Testis (tissue), 3 donors: ENCODE measurements around the gene DYRK1A. TPM values are rescaled to one million over a fixed set of nuclear protein-coding genes. Genes with fewer than 3 reads are reported as not detected.

Experiments
- DNase-seq: peaks from one replicate; pipeline ENCODE4 v3.0.0-alpha.2; 2019
- H3K27ac ChIP-seq, 2 donors: fragments of 200-600 bp; sonication (generic); one replicate each; pipeline ENCODE4 v1.5.1; 2019
- H3K27me3 ChIP-seq: fragments of 200-600 bp; sonication (generic); one replicate; pipeline ENCODE4 v1.5.1; 2019
- H3K36me3 ChIP-seq: fragments of 200-600 bp; sonication (generic); one replicate; pipeline ENCODE4 v1.5.1; 2017; ENCODE audit warnings: low read depth; ENCODE audit errors: missing control alignments
- H3K4me1 ChIP-seq: fragments of 200-600 bp; sonication (generic); one replicate; pipeline ENCODE4 v1.5.1; 2019
- H3K4me3 ChIP-seq, 2 donors: fragments of 200-600 bp; sonication (generic); one replicate each; pipeline ENCODE4 v1.5.1; 2017 to 2019
- H3K9me3 ChIP-seq: fragments of 200-600 bp; sonication (generic); one replicate; pipeline ENCODE4 v1.5.1; 2017
- POLR2A ChIP-seq: fragments of 450-650 bp; IDR thresholded peaks from one replicate; pipeline ENCODE4 v1.6.1; 2017; ENCODE audit warnings: antibody characterized with exemption, mild to moderate bottlenecking, moderate library complexity
- WGBS, 2 donors: methylation state at CpG; one replicate each; pipeline ENCODE4 v1.1.5; 2018; 5-methylcytosine and 5-hydroxymethylcytosine counted together
- intact Hi-C: fragments of 100-400 bp; cut with DNase I; formaldehyde crosslinking; loops from one replicate; pipeline ENCODE4 v1.15.1; 2023; ENCODE audit warnings: low total_unique reads
- polyA plus RNA-seq: library from polyadenylated mRNA; stranded (reverse); fragments of 350-450 nt; fragmentation: Illumina TruSeq; extraction: RNeasy Lipid Tissue Mini Kit (QIAGEN cat#74804); gene quantifications from one replicate; pipeline ENCODE4 v1.2.3, GENCODE V29; 2014; ENCODE audit warnings: low read depth, low replicate concordance; ENCODE audit not compliant: insufficient read depth
- total RNA-seq, 2 donors: library from RNA; depleted of rRNA; stranded (reverse); fragments of >200 nt; gene quantifications; one replicate each; pipeline ENCODE4 v1.2.3, GENCODE V29; 2016
- TF ChIP-seq, protein P1 (sequence below), 3 experiments: fragments of 450-650 bp in 2 of 3; fragments of 200-600 bp in 1 of 3; sonication (generic) in 1 of 3; IDR thresholded peaks; one replicate each; pipeline ENCODE4 v1.5.1; 2016 to 2019; ENCODE audit warnings: antibody characterized with exemption in 3 of 3, mild to moderate bottlenecking in 2 of 3, moderate library complexity in 1 of 3

The DYRK1A gene
- total and polyA plus RNA-seq, 3 donors from 2014 or later: 68.6 to 166 (median 141) TPM

DNA sequence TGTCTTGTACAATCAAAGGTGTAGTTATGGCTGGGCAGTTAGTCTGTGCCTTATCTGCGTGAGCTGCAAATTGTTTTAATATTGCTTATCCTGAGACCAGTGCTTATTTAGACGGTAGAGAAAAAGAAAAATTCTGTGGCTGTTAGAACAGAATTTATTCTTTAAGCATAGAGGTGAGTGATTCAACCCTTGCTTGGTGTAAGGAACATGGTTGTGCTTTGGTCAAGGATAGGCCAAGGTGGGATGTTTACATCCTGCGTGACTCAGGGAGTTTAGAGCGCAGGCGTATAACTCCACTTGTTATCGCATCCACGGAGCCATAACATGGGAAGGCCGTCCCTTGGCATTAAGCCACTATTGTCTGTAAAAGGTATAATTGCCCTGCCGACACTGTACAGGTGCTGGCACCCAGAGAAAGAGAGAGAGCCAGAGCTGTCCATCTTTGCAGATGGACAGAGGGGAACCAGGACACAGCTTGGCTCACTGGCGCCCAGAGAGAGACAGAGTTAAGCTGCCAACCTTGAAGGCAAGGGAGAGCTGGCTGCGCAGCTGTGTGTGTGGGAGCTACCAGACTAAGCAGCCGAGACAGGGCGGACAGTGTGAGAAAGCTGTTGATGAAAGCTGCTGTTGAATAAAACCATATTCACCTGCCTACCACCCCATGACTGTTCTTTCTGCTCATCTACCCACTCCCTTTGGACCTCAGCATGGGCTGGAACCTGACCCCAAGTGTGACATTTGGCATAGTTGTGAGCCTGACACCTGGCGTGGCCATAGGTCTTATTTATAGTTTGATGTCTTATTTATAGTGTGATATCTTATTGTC is 200.4 kb downstream of the DYRK1A start:
- intact Hi-C loops: no loop called here
- TF ChIP-seq, protein P1, sequence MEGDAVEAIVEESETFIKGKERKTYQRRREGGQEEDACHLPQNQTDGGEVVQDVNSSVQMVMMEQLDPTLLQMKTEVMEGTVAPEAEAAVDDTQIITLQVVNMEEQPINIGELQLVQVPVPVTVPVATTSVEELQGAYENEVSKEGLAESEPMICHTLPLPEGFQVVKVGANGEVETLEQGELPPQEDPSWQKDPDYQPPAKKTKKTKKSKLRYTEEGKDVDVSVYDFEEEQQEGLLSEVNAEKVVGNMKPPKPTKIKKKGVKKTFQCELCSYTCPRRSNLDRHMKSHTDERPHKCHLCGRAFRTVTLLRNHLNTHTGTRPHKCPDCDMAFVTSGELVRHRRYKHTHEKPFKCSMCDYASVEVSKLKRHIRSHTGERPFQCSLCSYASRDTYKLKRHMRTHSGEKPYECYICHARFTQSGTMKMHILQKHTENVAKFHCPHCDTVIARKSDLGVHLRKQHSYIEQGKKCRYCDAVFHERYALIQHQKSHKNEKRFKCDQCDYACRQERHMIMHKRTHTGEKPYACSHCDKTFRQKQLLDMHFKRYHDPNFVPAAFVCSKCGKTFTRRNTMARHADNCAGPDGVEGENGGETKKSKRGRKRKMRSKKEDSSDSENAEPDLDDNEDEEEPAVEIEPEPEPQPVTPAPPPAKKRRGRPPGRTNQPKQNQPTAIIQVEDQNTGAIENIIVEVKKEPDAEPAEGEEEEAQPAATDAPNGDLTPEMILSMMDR (IDR thresholded peaks at IDR 0.05): no peak
- no peak for TF ChIP-seq POLR2A
- Histone ChIP-seq H3K9me3 (no peaks in the 10 kb centered on the region), H3K4me3 (no peak overlapping the region), H3K4me1 (peaks cover 23% of the 10 kb centered on the region), H3K36me3 (no peaks in the 10 kb centered on the region), H3K27ac (no peak overlapping the region), H3K27me3 (no peaks in the 10 kb centered on the region)
- peak; percentile 80 for DNase-seq
- WGBS, 2 donors: 57 to 67% methylated on average over 14 of the region's 14 CpGs

GRCh38 chr21:37568415-37568814 is 201.8 kb downstream of the DYRK1A start:
- intact Hi-C loops: no loop called here
- H3K4me3 ChIP-seq: no peak overlapping the region
- no peak overlapping the region for H3K27ac ChIP-seq
- H3K36me3 ChIP-seq: no peaks in the 10 kb centered on the region
- TF ChIP-seq, protein P1 (IDR thresholded peaks at IDR 0.05): no peak
- TF ChIP-seq POLR2A: no peak
- H3K9me3 ChIP-seq: no peaks in the 10 kb centered on the region
- 82 to 88% methylated on average over 6 of the region's 6 CpGs for WGBS, 2 donors
- no peaks in the 10 kb centered on the region for H3K27me3 ChIP-seq
- peaks cover 23% of the 10 kb centered on the region for H3K4me1 ChIP-seq
- DNase-seq: no peak

GRCh38 chr21:37568916-37569315 is 202.3 kb downstream of the DYRK1A start:
- no peaks in the 10 kb centered on the region for H3K27me3 ChIP-seq
- TF ChIP-seq, protein P1 (IDR thresholded peaks at IDR 0.05): no peak
- no peak for TF ChIP-seq POLR2A
- no peak overlapping the region for H3K27ac ChIP-seq
- WGBS, 2 donors: 80 to 83% methylated on average over 5 of the region's 5 CpGs
- no peak overlapping the region for H3K4me3 ChIP-seq
- peaks cover 23% of the 10 kb centered on the region for H3K4me1 ChIP-seq
- intact Hi-C loops: no loop called here
- H3K9me3 ChIP-seq: no peaks in the 10 kb centered on the region
- H3K36me3 ChIP-seq: no peaks in the 10 kb centered on the region
- DNase-seq: no peak

- Histone ChIP-seq H3K27me3 (no peaks in the 10 kb centered on the region), H3K9me3 (no peaks in the 10 kb centered on the region), H3K36me3 (no peaks in the 10 kb centered on the region), H3K4me3 (no peak overlapping the region), H3K27ac (no peak overlapping the region), H3K4me1 (peaks cover under 1% of the 10 kb centered on the region)
- WGBS, 2 donors: 81 to 87% methylated on average over 6 of the region's 6 CpGs
- DNase-seq: no peak
- intact Hi-C loops: no loop called here
- TF ChIP-seq, protein P1 (IDR thresholded peaks at IDR 0.05): no peak
- no peak for TF ChIP-seq POLR2A
Observed at GRCh38 chr21:37571442-37571841, 204.9 kb downstream of the DYRK1A start.

DNA sequence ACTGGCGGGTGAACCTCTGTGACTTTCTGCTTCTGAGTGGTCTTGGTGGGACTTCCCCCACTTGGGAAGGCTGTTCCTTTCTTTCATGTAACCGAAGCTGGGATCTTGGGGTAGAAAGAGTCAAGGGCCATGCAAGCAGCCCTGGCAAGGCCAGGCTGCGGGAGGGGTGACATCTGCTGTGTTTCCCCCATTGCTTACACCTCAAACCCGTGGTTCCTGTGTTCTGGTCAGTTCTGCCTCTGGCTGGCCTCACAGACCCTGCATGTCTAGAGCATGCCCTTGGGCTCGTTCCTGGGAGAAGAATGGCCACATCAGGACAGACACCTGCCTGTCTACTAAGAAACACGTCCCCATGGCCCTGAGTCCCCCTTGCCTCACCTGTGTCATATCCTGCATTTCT is 207.7 kb downstream of the DYRK1A start:
- intact Hi-C loops: no loop called here

More for the DNA sequence above, 207.7 kb downstream of the DYRK1A start:
- DNase-seq: no peak
- no peaks in the 10 kb centered on the region for H3K9me3 ChIP-seq
- WGBS, 2 donors: 90 to 92% methylated on average over 6 of the region's 6 CpGs
- TF ChIP-seq POLR2A: no peak
- TF ChIP-seq, protein P1 (IDR thresholded peaks at IDR 0.05): no peak
- no peaks in the 10 kb centered on the region for H3K36me3 ChIP-seq
- no peak overlapping the region for H3K27ac ChIP-seq
- no peaks in the 10 kb centered on the region for H3K27me3 ChIP-seq
- H3K4me1 ChIP-seq: no peaks in the 10 kb centered on the region
- H3K4me3 ChIP-seq: no peak overlapping the region
